Fibroblast of lung (primary cell): ENCODE data around the gene NKX6-2. TPM values are rescaled to one million over a fixed set of nuclear protein-coding genes. Genes with fewer than 3 reads are reported as not detected.

Experiments used
- DNase-seq, 2 donors: peaks; one replicate each; pipeline versions ENCODE4 v3.0.0 to v3.0.0-alpha.2; 2010; ENCODE audit warnings: low read depth in 2 of 2
- H2AFZ ChIP-seq: 2 replicates; pipeline ENCODE4 v1.5.1; 2012; ENCODE audit warnings: low read length, control low read depth, inconsistent platforms
- H3K27ac ChIP-seq: 2 replicates; pipeline ENCODE4 v1.5.1; 2011; ENCODE audit warnings: low read length, control low read depth; ENCODE audit not compliant: insufficient read depth
- H3K27me3 ChIP-seq: 2 replicates; pipeline ENCODE4 v1.5.1; 2011; ENCODE audit warnings: mild to moderate bottlenecking, low read length; ENCODE audit not compliant: control insufficient read depth, insufficient read depth
- H3K36me3 ChIP-seq: 2 replicates; pipeline ENCODE4 v1.5.1; 2011; ENCODE audit warnings: low read length; ENCODE audit not compliant: control insufficient read depth, insufficient read depth
- H3K4me1 ChIP-seq: 2 replicates; pipeline ENCODE4 v1.5.1; 2011; ENCODE audit warnings: low read length; ENCODE audit not compliant: control insufficient read depth, insufficient read depth; ENCODE audit errors: extremely low read depth
- H3K4me2 ChIP-seq: 2 replicates; pipeline ENCODE4 v1.5.1; 2011; ENCODE audit warnings: low read length, control low read depth; ENCODE audit not compliant: insufficient read depth; ENCODE audit errors: extremely low read depth
- H3K4me3 ChIP-seq, 4 experiments: fragments of 200-600 bp in 1 of 4; sonication (generic) in 1 of 4; replicated peaks in 1 of 4; 2 replicates each; pipeline ENCODE4 v1.5.1; 2011 to 2016; ENCODE audit warnings: low read length in 4 of 4, low read depth in 3 of 4, mild to moderate bottlenecking in 3 of 4, control low read depth in 2 of 4, inconsistent platforms in 1 of 4, mixed read lengths in 1 of 4; ENCODE audit not compliant: insufficient read depth in 1 of 4; ENCODE audit errors: control extremely low read depth in 1 of 4
- H3K79me2 ChIP-seq: 2 replicates; pipeline ENCODE4 v1.5.1; 2012; ENCODE audit warnings: mild to moderate bottlenecking, low read length, inconsistent platforms; ENCODE audit not compliant: control insufficient read depth, insufficient read depth
- H3K9ac ChIP-seq: 2 replicates; pipeline ENCODE4 v1.5.1; 2011; ENCODE audit warnings: mild to moderate bottlenecking, low read length, control low read depth; ENCODE audit not compliant: insufficient read depth
- H3K9me3 ChIP-seq: 2 replicates; pipeline ENCODE4 v1.5.1; 2012; ENCODE audit warnings: low read depth, low read length; ENCODE audit not compliant: control insufficient read depth, insufficient read depth
- H4K20me1 ChIP-seq: 2 replicates; pipeline ENCODE4 v1.5.1; 2011; ENCODE audit warnings: low read length; ENCODE audit not compliant: control insufficient read depth, insufficient read depth; ENCODE audit errors: extremely low read depth
- EZH2 ChIP-seq: IDR thresholded peaks from 2 replicates; pipeline ENCODE4 v1.5.1; 2012; ENCODE audit warnings: low read length, control low read depth, mild to moderate bottlenecking; ENCODE audit errors: missing control alignments
- polyA plus RNA-seq, 2 donors: library from polyadenylated mRNA; depleted of rRNA in 1 of 2; stranded (reverse) in 1 of 2; unstranded in 1 of 2; fragments of >200 nt; gene quantifications; 2 replicates each; pipeline ENCODE4 v1.2.1, GENCODE V29; 2011 to 2012; ENCODE audit warnings: missing spikeins in 1 of 2
- total RNA-seq: library from RNA; depleted of rRNA; stranded (reverse); fragments of >200 nt; gene quantifications from 2 replicates; pipeline ENCODE4 v1.2.1, GENCODE V29; 2014
- TF ChIP-seq, protein P1 (sequence below), 2 donors: IDR thresholded peaks in 1 of 2; conservative IDR thresholded peaks in 1 of 2; 1 replicate in 1 of 2; 2 replicates in 1 of 2; pipeline ENCODE4 v1.5.1; 2011 to 2012; ENCODE audit warnings: low read length in 2 of 2, control low read depth in 1 of 2, inconsistent platforms in 1 of 2, low read depth in 1 of 2, mild to moderate bottlenecking in 1 of 2

Gene NKX6-2
- total and polyA plus RNA-seq, 2 donors (not counting 1 experiment from before 2014, with no cell fraction given) = not detected

DNA sequence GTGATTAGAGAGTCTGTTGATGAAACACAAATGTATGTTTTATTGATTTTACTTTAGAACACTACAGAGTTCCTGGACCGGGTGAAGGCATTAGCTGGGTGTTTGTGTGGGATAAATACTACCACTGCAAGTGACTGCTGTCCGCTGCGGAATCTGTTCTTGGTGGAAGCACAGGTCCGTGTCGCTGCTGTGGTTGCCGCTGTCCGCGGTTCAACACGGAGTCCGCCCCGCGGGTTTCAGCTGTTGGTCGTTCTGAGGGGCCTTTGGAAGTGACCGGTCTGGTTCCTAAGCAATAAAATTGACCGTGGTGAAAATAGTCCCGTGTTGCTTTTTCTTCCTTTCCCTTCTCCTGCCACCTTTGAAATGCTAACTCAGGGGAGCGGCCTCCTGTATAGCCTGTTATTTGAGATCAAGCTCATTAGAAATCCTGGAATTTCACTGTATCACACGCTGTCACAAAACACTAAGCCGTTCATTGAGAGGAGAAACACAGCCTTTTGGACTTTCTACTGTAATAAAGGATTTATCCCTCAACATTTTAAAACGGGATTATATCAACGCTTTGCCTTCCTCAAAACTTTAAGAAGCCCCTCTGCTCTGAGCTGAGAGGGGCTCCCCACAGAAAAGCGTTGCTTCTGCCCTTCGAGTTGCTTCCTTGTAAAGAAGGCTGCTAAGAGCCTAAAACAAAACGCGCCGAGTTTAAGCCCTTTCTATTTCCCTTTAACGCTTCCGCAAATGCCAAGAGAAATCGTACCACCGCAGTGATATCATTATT lies 2.6 kb downstream of the NKX6-2 start:
- Histone ChIP-seq H3K27me3 (peaks cover 26% of the 10 kb centered on the region), H3K36me3 (no peaks in the 10 kb centered on the region), H3K4me1 (no peaks in the 10 kb centered on the region), H3K9ac (no peak overlapping the region), H3K4me3 (no peak overlapping the region), H3K4me2 (no peak overlapping the region), H4K20me1 (no peaks in the 10 kb centered on the region), H3K27ac (no peak overlapping the region), H2AFZ (no peak overlapping the region), H3K79me2 (no peaks in the 10 kb centered on the region), H3K9me3 (no peaks in the 10 kb centered on the region)
- TF ChIP-seq, protein P1, sequence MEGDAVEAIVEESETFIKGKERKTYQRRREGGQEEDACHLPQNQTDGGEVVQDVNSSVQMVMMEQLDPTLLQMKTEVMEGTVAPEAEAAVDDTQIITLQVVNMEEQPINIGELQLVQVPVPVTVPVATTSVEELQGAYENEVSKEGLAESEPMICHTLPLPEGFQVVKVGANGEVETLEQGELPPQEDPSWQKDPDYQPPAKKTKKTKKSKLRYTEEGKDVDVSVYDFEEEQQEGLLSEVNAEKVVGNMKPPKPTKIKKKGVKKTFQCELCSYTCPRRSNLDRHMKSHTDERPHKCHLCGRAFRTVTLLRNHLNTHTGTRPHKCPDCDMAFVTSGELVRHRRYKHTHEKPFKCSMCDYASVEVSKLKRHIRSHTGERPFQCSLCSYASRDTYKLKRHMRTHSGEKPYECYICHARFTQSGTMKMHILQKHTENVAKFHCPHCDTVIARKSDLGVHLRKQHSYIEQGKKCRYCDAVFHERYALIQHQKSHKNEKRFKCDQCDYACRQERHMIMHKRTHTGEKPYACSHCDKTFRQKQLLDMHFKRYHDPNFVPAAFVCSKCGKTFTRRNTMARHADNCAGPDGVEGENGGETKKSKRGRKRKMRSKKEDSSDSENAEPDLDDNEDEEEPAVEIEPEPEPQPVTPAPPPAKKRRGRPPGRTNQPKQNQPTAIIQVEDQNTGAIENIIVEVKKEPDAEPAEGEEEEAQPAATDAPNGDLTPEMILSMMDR (conservative IDR thresholded peaks at IDR 0.05 in 1 of 2, IDR thresholded peaks at IDR 0.05 in 1 of 2; ENCODE audit: low read depth in 1 of 2, low read length in 2 of 2) = no peak
- no peak for TF ChIP-seq EZH2
- no peak for DNase-seq

GRCh38 chr10:132781556-132781955 lies 4.4 kb downstream of the NKX6-2 start:
- Histone ChIP-seq H3K9ac (no peak overlapping the region), H3K27ac (no peak overlapping the region), H3K4me1 (no peaks in the 10 kb centered on the region), H3K4me2 (no peak overlapping the region), H3K36me3 (no peaks in the 10 kb centered on the region), H4K20me1 (no peaks in the 10 kb centered on the region), H3K27me3 (peaks cover 13% of the 10 kb centered on the region), H2AFZ (no peak overlapping the region), H3K4me3 (no peak overlapping the region), H3K79me2 (no peaks in the 10 kb centered on the region), H3K9me3 (no peaks in the 10 kb centered on the region)
- TF ChIP-seq EZH2 = no peak
- TF ChIP-seq, protein P1 (conservative IDR thresholded peaks at IDR 0.05 in 1 of 2, IDR thresholded peaks at IDR 0.05 in 1 of 2; ENCODE audit: low read depth in 1 of 2, low read length in 2 of 2) = no peak
- DNase-seq = no peak

- Histone ChIP-seq H3K36me3 (no peaks in the 10 kb centered on the region), H3K79me2 (no peaks in the 10 kb centered on the region), H3K4me3 (no peak overlapping the region), H3K4me2 (no peak overlapping the region), H3K27ac (no peak overlapping the region), H3K9ac (no peak overlapping the region), H3K4me1 (no peaks in the 10 kb centered on the region), H2AFZ (no peak overlapping the region), H3K27me3 (peaks cover 10% of the 10 kb centered on the region), H3K9me3 (no peaks in the 10 kb centered on the region), H4K20me1 (no peaks in the 10 kb centered on the region)
- DNase-seq = no peak
- TF ChIP-seq EZH2 = no peak
- TF ChIP-seq, protein P1 (conservative IDR thresholded peaks at IDR 0.05 in 1 of 2, IDR thresholded peaks at IDR 0.05 in 1 of 2; ENCODE audit: low read depth in 1 of 2, low read length in 2 of 2) = no peak
Observed at GRCh38 chr10:132780356-132780755, 5.6 kb downstream of the NKX6-2 start.
